Psoas muscle (tissue), 8 donors: ENCODE results near the gene STK17A. TPM values are rescaled to one million over a fixed set of nuclear protein-coding genes. Genes with fewer than 3 reads are reported as not detected.

Source experiments
- ATAC-seq, 4 donors: fragments of 200-7000 bp; cut with Tn5 transposase; one replicate each; pipeline ENCODE4 v1.9.1; 2020; ENCODE audit warnings: moderate library complexity in 3 of 4, mild to moderate bottlenecking in 2 of 4
- DNase-seq, 2 donors: peaks; one replicate each; pipeline ENCODE4 v3.0.0-alpha.2; 2020
- H3K27ac ChIP-seq: fragments of 200-600 bp; one replicate; pipeline ENCODE4 v1.8.0; 2022
- H3K27me3 ChIP-seq, 3 donors: fragments of 200-600 bp in 1 of 3; one replicate each; pipeline versions ENCODE4 v1.6.1 to v1.8.0; 2013 to 2022; ENCODE audit warnings: low read length in 2 of 3, mild to moderate bottlenecking in 2 of 3, moderate library complexity in 1 of 3; ENCODE audit not compliant: insufficient read depth in 3 of 3
- H3K36me3 ChIP-seq, 2 donors: fragments of 200-600 bp in 1 of 2; one replicate each; pipeline versions ENCODE4 v1.6.1 to v1.8.0; 2013 to 2022; ENCODE audit warnings: low read depth in 1 of 2, mild to moderate bottlenecking in 1 of 2, moderate library complexity in 1 of 2; ENCODE audit not compliant: insufficient read depth in 1 of 2
- H3K4me1 ChIP-seq: fragments of 200-600 bp; one replicate; pipeline ENCODE4 v1.8.0; 2022
- H3K4me3 ChIP-seq: fragments of 200-600 bp; one replicate; pipeline ENCODE4 v1.8.0; 2022; ENCODE audit warnings: mild to moderate bottlenecking
- H3K9me3 ChIP-seq: fragments of 200-600 bp; one replicate; pipeline ENCODE4 v1.8.0; 2022
- CTCF ChIP-seq: fragments of 200-600 bp; IDR thresholded peaks from one replicate; pipeline ENCODE4 v1.8.0; 2022; ENCODE audit warnings: antibody characterized with exemption
- whole genome bisulfite sequencing, 3 donors: extraction: QIAGEN DNeasy Blood & Tissue Kit; methylation state at CpG; one replicate each; pipeline versions ENCODE4 v1.1.6 to v1.1.7; 2013; 5-methylcytosine and 5-hydroxymethylcytosine counted together
- intact Hi-C, 2 donors: fragments of 100-400 bp; cut with DNase I; formaldehyde crosslinking; loops; one replicate each; pipeline versions ENCODE4 v1.11.0 to v1.14.2; 2022
- long read RNA-seq, 2 donors: library from polyadenylated mRNA; unstranded; transcript quantifications; one replicate each; pipeline ENCODE4 v2.0.0, GENCODE V29; 2021
- polyA plus RNA-seq, 3 donors: library from polyadenylated mRNA; stranded (reverse); fragments of 200-250 nt; gene quantifications; one replicate each; pipeline ENCODE4 v1.2.3, GENCODE V29; 2013
- total RNA-seq, 4 donors: library from RNA; stranded (reverse); fragmentation: NEBNext Ultra II Directional in 2 of 4; extraction: Animal tissue kit (Norgen Biotek cat#: 25700) in 2 of 4; gene quantifications; one replicate each; pipeline versions ENCODE4 v1.2.1 to v1.2.4, GENCODE V29; 2021 to 2023
- donor health status: healthy with polysubstance abuse.
- donor health status: DM: no; HTN: no; CAD: no; lungs with moderate emphysema.
- donor health status: Bipolar disorder and iron deficiency.
- donor health status: healthy.
- donor health status: DM: yes; HTN: yes; CAD: no.
- donor health status: DM: no; HTN: no; CAD: no.
- donor health status: DM: no; HTN: no; CAD: no.
- donor health status: DM: yes; HTN: yes; CAD: no.

The STK17A gene
- total RNA-seq (10 to 100 TPM; 16.5 to 39.8 (median 19.6) TPM), polyA plus RNA-seq (10 to 100 TPM; 21.4 to 47.5 (median 43.3) TPM)
- long read RNA-seq, donor 1, transcript STK17A-201 (7 exons, 3,368 nt) = major isoform, 43 of 49 reads
- long read RNA-seq, donor 1, partial matches to known transcripts = 5 of 49 reads
- long read RNA-seq, donor 1, other reads (novel, unspliced or antisense) = 1 of 49 reads
- long read RNA-seq, donor 2, transcript STK17A-201 (7 exons, 3,368 nt) = major isoform, 53 of 56 reads
- long read RNA-seq, donor 2, partial matches to known transcripts = 2 of 56 reads
- long read RNA-seq, donor 2, other reads (novel, unspliced or antisense) = 0 of 56 reads

- peak within 1 kb of the TSS; percentile 81 for H3K4me3 ChIP-seq
- no peaks in the 10 kb centered on the region for H3K36me3 ChIP-seq
- H3K9me3 ChIP-seq = no peaks in the 10 kb centered on the region
- no peaks in the 10 kb centered on the region for H3K27me3 ChIP-seq
- H3K27ac ChIP-seq = peak within 1 kb of the TSS; percentile 92
- TF ChIP-seq CTCF = peak; percentile 94
- peak; percentile 92 to 97 (median 95) for ATAC-seq
- H3K4me1 ChIP-seq = peaks cover 21% of the 10 kb centered on the region
- intact Hi-C loops = loop anchor here (1.0 to 10.0 kb wide), 7 partner anchors 65 to 256 kb away; no protein-coding TSS in a partner anchor
- 0 to 1% (median 1%) methylated on average over 50 to 83 of the region's 83 CpGs for WGBS, 3 donors
- DNase-seq = peak; percentile 92 to 95
Observed at GRCh38 chr7:43582503-43583423, at the start of gene STK17A. Gene STK17A (plus strand): TSS chr7:43583108. CDS start chr7:43583244, 136 bp downstream.

GRCh38 chr7:43533801-43534479 lies 49.0 kb upstream of the STK17A start:
- intact Hi-C loops = no loop called here
- no peak for ATAC-seq
- DNase-seq = no peak
- no peaks in the 10 kb centered on the region for H3K36me3 ChIP-seq
- no peak overlapping the region for H3K4me3 ChIP-seq
- H3K27ac ChIP-seq = no peak overlapping the region
- no peaks in the 10 kb centered on the region for H3K9me3 ChIP-seq
- H3K4me1 ChIP-seq = no peaks in the 10 kb centered on the region
- WGBS, 3 donors = 38 to 47% (median 43%) methylated on average over 6 of the region's 6 CpGs
- no peak for TF ChIP-seq CTCF
- H3K27me3 ChIP-seq = no peaks in the 10 kb centered on the region

GRCh38 chr7:43535031-43535451 lies 47.9 kb upstream of the STK17A start:
- H3K4me3 ChIP-seq = no peak overlapping the region
- TF ChIP-seq CTCF = no peak
- no peak for DNase-seq
- ATAC-seq = peak in 2 of 4 donors; percentile 43 to 65
- WGBS, 3 donors = 79 to 90% (median 80%) methylated on average over 4 of the region's 4 CpGs
- H3K36me3 ChIP-seq = no peaks in the 10 kb centered on the region
- peak overlapping the region; percentile 4 for H3K27ac ChIP-seq
- intact Hi-C loops = no loop called here
- no peaks in the 10 kb centered on the region for H3K9me3 ChIP-seq
- H3K27me3 ChIP-seq = no peaks in the 10 kb centered on the region
- H3K4me1 ChIP-seq = no peaks in the 10 kb centered on the region

DNA sequence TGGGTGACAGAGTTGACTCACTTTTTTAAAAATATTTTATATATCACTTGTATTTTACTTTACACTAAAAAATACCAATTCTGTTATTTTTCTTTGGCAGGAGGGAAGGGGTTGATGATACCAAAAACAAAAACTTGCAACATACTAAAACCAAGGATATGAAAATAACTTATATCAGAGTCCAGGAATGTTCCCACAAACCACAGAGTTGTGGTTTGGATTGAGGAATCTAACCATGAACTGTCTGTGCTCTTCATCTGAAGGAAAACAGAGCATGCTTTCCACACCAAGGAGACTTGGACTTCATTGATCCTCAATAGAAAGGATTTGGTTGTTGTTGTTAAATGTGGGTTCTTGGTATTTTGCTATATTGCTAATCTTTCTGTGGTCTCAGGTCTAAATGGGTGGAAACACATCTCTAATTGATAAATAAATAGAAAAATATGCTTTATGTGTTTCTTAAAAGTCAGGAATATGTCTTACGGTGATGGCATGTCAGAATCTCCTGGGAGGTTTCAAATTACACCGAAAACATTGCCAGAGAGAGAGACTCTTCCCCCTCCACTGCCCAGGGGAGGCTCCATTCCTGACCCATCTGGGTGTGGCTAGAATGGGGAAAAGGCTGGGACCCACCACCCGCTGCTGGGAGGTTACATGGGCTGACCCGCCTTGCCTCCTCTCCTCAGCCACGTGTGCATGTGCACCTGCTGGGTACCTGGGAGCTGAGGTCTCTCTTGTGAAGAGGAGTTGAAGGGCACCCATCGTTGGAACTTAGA lies 46.9 kb upstream of the STK17A start:
- no peak for TF ChIP-seq CTCF
- peak; percentile 48 to 67 (median 53) for ATAC-seq

More for the DNA sequence above, 46.9 kb upstream of the STK17A start:
- Histone ChIP-seq H3K9me3 (no peaks in the 10 kb centered on the region), H3K27ac (no peak overlapping the region), H3K36me3 (no peaks in the 10 kb centered on the region), H3K4me3 (no peak overlapping the region), H3K4me1 (no peaks in the 10 kb centered on the region), H3K27me3 (no peaks in the 10 kb centered on the region)
- peak; percentile 19 to 64 for DNase-seq
- intact Hi-C loops = no loop called here
- WGBS, 3 donors = 71 to 77% (median 72%) methylated on average over 6 of the region's 6 CpGs
